Measurements from ENCODE around the gene OR6C2. TPM values are rescaled to one million over a fixed set of nuclear protein-coding genes. Genes with fewer than 3 reads are reported as not detected.
"Not testable (repeated sequence)": the region's sequence is repeated elsewhere in the genome, so short reads cannot be mapped to it uniquely, and the experiment has no call there.

Gene OR6C2
- total RNA-seq, 1 experiment from 2014 or later = not detected

GRCh38 chr12:55414889-55415288 is 29.0 kb upstream of the OR6C2 start:
- not testable (repeated sequence) for H4K20me1 ChIP-seq (ENCODE audit: insufficient read depth, low read depth, low read length); H3K4me1 ChIP-seq (ENCODE audit: low read length); H3K27ac ChIP-seq (ENCODE audit: low read length); H3K9ac ChIP-seq (ENCODE audit: low read length); H3K36me3 ChIP-seq (ENCODE audit: insufficient read depth, low read length); H3K79me2 ChIP-seq (ENCODE audit: low read length); H3K4me2 ChIP-seq (ENCODE audit: low read depth, low read length, poor library complexity, severe bottlenecking); H3K4me3 ChIP-seq (ENCODE audit: low read length); H3K9me3 ChIP-seq (ENCODE audit: low read length); H2AFZ ChIP-seq (ENCODE audit: low read length); H3K9me2 ChIP-seq (replicated peaks; ENCODE audit: insufficient read depth, low read length); DNase-seq; H3K27me3 ChIP-seq (ENCODE audit: low read length)

- no peaks in the 10 kb centered on the region for H3K9me2 ChIP-seq (replicated peaks; ENCODE audit: insufficient read depth, low read length)
- no peaks in the 10 kb centered on the region for H3K27me3 ChIP-seq (ENCODE audit: low read length)
- no peak overlapping the region for H3K27ac ChIP-seq (ENCODE audit: low read length)
- no peak overlapping the region for H3K9ac ChIP-seq (ENCODE audit: low read length)
- DNase-seq = no peak
- H3K4me2 ChIP-seq (ENCODE audit: low read depth, low read length, poor library complexity, severe bottlenecking) = no peak overlapping the region
- no peaks in the 10 kb centered on the region for H3K79me2 ChIP-seq (ENCODE audit: low read length)
- H3K4me3 ChIP-seq (ENCODE audit: low read length) = no peak overlapping the region
- no peaks in the 10 kb centered on the region for H3K36me3 ChIP-seq (ENCODE audit: insufficient read depth, low read length)
- no peak overlapping the region for H2AFZ ChIP-seq (ENCODE audit: low read length)
- no peaks in the 10 kb centered on the region for H4K20me1 ChIP-seq (ENCODE audit: insufficient read depth, low read depth, low read length)
- no peaks in the 10 kb centered on the region for H3K4me1 ChIP-seq (ENCODE audit: low read length)
- H3K9me3 ChIP-seq (ENCODE audit: low read length) = no peaks in the 10 kb centered on the region
These were observed 26.9 kb upstream of the OR6C2 start for GRCh38 chr12:55416961-55417360.

DNA sequence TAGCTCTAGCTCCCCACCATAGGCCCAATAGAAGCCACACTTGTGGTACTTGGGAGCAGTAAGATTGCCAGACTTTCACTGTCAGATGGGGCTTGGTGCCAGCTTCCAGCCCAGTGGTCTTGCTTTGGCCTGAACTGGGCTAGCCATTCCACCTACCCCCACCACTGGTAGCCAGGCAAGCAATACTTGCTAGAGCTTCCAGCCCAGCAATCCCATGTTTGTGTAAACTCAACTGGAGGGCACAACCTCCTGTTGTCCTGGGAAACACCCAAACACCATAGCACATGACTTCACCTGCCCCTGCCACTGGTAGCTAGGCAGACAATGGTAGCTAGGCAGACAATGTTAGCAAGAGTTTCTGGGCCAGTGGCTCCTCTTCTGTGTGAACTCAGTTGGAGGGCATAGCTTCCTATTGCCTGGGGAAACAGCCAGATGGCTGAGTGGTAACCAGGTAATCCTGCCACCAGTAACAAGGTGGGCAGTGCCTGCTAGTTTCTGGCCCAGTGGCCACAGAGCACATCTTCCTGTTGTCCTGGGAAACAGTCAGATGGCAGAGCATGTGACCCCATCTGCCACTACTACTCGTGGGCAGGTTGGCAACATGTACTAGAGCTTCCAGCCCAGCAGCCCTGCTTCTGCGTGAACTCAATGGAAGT is 23.4 kb upstream of the OR6C2 start:
- Histone ChIP-seq H3K4me2 (ENCODE audit: low read depth, low read length, poor library complexity, severe bottlenecking) (no peak overlapping the region), H4K20me1 (ENCODE audit: insufficient read depth, low read depth, low read length) (no peaks in the 10 kb centered on the region), H2AFZ (ENCODE audit: low read length) (no peak overlapping the region), H3K9me2 (replicated peaks; ENCODE audit: insufficient read depth, low read length) (no peaks in the 10 kb centered on the region), H3K36me3 (ENCODE audit: insufficient read depth, low read length) (no peaks in the 10 kb centered on the region), H3K27me3 (ENCODE audit: low read length) (no peaks in the 10 kb centered on the region), H3K27ac (ENCODE audit: low read length) (no peak overlapping the region), H3K79me2 (ENCODE audit: low read length) (no peaks in the 10 kb centered on the region), H3K9me3 (ENCODE audit: low read length) (no peaks in the 10 kb centered on the region), H3K4me1 (ENCODE audit: low read length) (no peaks in the 10 kb centered on the region), H3K4me3 (ENCODE audit: low read length) (no peak overlapping the region), H3K9ac (ENCODE audit: low read length) (no peak overlapping the region)
- no peak for DNase-seq

- Histone ChIP-seq H3K9me2 (replicated peaks; ENCODE audit: insufficient read depth, low read length) (no peaks in the 10 kb centered on the region), H3K27me3 (ENCODE audit: low read length) (no peaks in the 10 kb centered on the region), H3K9me3 (ENCODE audit: low read length) (no peaks in the 10 kb centered on the region), H3K79me2 (ENCODE audit: low read length) (no peaks in the 10 kb centered on the region), H3K4me2 (ENCODE audit: low read depth, low read length, poor library complexity, severe bottlenecking) (no peak within 1 kb of the TSS), H3K4me1 (ENCODE audit: low read length) (no peaks in the 10 kb centered on the region), H3K27ac (ENCODE audit: low read length) (no peak within 1 kb of the TSS), H3K9ac (ENCODE audit: low read length) (no peak within 1 kb of the TSS), H2AFZ (ENCODE audit: low read length) (no peak within 1 kb of the TSS), H3K4me3 (ENCODE audit: low read length) (no peak within 1 kb of the TSS), H4K20me1 (ENCODE audit: insufficient read depth, low read depth, low read length) (no peaks in the 10 kb centered on the region), H3K36me3 (ENCODE audit: insufficient read depth, low read length) (no peaks in the 10 kb centered on the region)
- no peak for DNase-seq
These were observed 17.9 kb upstream of the OR6C2 start, which contains the start of gene OR6C76 for GRCh38 chr12:55425954-55426353. TSS of gene OR6C76 (plus strand) at chr12:55426254. CDS start at chr12:55426254, 0 bp downstream.

DNA sequence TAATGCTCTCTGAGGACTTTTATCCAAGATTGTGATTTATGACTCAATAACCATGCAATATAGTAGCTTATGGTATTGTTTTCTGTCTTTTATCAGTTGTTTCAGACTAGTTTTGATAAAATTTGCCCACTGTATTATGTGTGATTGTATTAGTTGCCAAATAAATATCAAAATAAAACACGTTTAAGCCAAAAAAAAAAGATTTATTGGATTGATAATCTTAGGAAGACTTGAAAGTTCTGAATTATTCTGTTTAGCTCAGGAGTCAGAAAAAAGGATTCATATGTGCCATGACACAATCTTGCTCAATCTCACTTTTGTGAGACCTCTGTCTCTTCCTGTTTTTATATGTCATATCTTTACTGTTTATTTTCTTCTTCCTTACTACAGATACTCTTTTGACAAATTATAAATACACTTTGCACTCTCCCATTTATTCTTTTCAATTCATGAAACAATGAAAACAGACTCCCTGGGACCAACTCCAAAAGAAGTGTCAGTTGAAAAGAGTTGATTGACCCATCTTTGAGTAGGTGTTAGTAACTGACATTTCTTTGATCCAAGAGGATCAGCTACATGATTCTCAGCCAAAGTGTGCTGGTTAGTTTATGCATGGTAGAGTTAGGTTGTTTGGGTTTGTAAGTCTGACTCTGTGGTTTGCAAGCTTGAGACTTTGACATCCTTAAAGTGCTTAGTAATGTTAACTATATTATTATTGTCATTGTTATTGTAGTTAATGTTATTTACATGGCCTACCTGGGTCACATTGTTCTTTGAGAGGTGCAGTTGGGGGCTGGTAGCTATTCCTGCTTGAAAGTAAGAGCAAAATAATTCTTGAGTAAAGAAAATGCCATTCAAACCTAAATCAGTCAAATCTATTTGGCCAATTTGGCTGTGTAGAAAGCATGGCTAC is 15.3 kb upstream of the OR6C2 start:
- Histone ChIP-seq H3K9ac (ENCODE audit: low read length) (no peak overlapping the region), H3K27ac (ENCODE audit: low read length) (no peak overlapping the region), H3K79me2 (ENCODE audit: low read length) (no peaks in the 10 kb centered on the region), H3K9me3 (ENCODE audit: low read length) (no peaks in the 10 kb centered on the region), H3K36me3 (ENCODE audit: insufficient read depth, low read length) (no peaks in the 10 kb centered on the region), H4K20me1 (ENCODE audit: insufficient read depth, low read depth, low read length) (no peaks in the 10 kb centered on the region), H3K9me2 (replicated peaks; ENCODE audit: insufficient read depth, low read length) (no peaks in the 10 kb centered on the region), H2AFZ (ENCODE audit: low read length) (no peak overlapping the region), H3K4me1 (ENCODE audit: low read length) (no peaks in the 10 kb centered on the region), H3K27me3 (ENCODE audit: low read length) (no peaks in the 10 kb centered on the region), H3K4me2 (ENCODE audit: low read depth, low read length, poor library complexity, severe bottlenecking) (no peak overlapping the region), H3K4me3 (ENCODE audit: low read length) (no peak overlapping the region)
- DNase-seq = no peak

DNA sequence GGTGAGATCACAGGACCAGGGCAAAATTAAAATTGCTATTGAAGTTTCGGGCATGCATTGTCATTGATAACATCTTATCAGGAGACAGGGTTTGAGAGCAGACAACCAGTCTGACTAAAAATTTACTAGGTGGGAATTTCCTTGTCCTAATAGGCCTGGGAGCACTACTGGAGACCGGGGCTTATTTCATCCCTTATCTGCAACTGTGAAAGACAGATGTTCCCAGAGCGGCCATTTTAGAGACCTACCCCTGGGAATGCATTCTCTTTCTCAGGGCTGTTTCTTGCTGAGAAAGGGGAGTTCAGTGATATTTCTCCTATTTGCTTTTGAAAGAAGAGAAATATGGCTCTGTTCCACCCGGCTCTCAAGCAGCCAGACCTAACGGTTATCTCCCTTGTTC is 2.6 kb upstream of the OR6C2 start:
- H3K9ac ChIP-seq (ENCODE audit: low read length); H3K9me2 ChIP-seq (replicated peaks; ENCODE audit: insufficient read depth, low read length); H3K79me2 ChIP-seq (ENCODE audit: low read length); H3K4me2 ChIP-seq (ENCODE audit: low read depth, low read length, poor library complexity, severe bottlenecking); H3K4me3 ChIP-seq (ENCODE audit: low read length); H3K4me1 ChIP-seq (ENCODE audit: low read length); H3K9me3 ChIP-seq (ENCODE audit: low read length); DNase-seq; H3K36me3 ChIP-seq (ENCODE audit: insufficient read depth, low read length); H3K27ac ChIP-seq (ENCODE audit: low read length); H3K27me3 ChIP-seq (ENCODE audit: low read length); H4K20me1 ChIP-seq (ENCODE audit: insufficient read depth, low read depth, low read length); H2AFZ ChIP-seq (ENCODE audit: low read length): not testable (repeated sequence)

DNA sequence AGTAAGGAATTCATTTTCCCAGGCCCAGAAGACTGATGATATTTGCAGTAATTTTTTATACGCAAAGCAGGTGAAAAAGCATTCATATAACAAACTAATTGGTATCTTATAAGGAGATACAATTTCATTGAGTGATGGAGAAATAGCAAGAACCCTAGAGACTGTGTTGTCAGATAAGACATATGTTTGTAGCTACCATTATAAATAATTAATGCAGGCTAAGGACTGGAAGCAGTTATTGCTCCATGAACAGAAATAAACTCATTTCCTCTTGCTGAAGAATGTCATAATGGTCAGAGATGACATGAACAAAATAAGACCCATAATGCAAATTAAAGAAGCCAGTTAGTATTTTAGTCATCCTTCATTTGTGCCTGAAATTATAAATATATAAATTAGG is 1.5 kb downstream of the OR6C2 start:
- H3K79me2 ChIP-seq (ENCODE audit: low read length) = no peaks in the 10 kb centered on the region
- no peaks in the 10 kb centered on the region for H3K9me3 ChIP-seq (ENCODE audit: low read length)
- no peaks in the 10 kb centered on the region for H3K9me2 ChIP-seq (replicated peaks; ENCODE audit: insufficient read depth, low read length)
- no peak for DNase-seq
- H3K4me3 ChIP-seq (ENCODE audit: low read length) = no peak overlapping the region
- H3K27me3 ChIP-seq (ENCODE audit: low read length) = no peaks in the 10 kb centered on the region; the same call in 1 of the 2 replicates
- H2AFZ ChIP-seq (ENCODE audit: low read length) = no peak overlapping the region
- no peaks in the 10 kb centered on the region for H4K20me1 ChIP-seq (ENCODE audit: insufficient read depth, low read depth, low read length)
- H3K9ac ChIP-seq (ENCODE audit: low read length) = no peak overlapping the region
- H3K27ac ChIP-seq (ENCODE audit: low read length) = no peak overlapping the region
- no peak overlapping the region for H3K4me2 ChIP-seq (ENCODE audit: low read depth, low read length, poor library complexity, severe bottlenecking)
- H3K4me1 ChIP-seq (ENCODE audit: low read length) = no peaks in the 10 kb centered on the region
- no peaks in the 10 kb centered on the region for H3K36me3 ChIP-seq (ENCODE audit: insufficient read depth, low read length)

GRCh38 chr12:55446326-55446725 is 2.5 kb downstream of the OR6C2 start:
- Histone ChIP-seq H3K9me3 (ENCODE audit: low read length) (no peaks in the 10 kb centered on the region), H4K20me1 (ENCODE audit: insufficient read depth, low read depth, low read length) (no peaks in the 10 kb centered on the region), H3K9me2 (replicated peaks; ENCODE audit: insufficient read depth, low read length) (no peaks in the 10 kb centered on the region), H3K4me1 (ENCODE audit: low read length) (no peaks in the 10 kb centered on the region), H2AFZ (ENCODE audit: low read length) (no peak overlapping the region), H3K27me3 (ENCODE audit: low read length) (no peaks in the 10 kb centered on the region; the same call in 1 of the 2 replicates), H3K36me3 (ENCODE audit: insufficient read depth, low read length) (no peaks in the 10 kb centered on the region), H3K27ac (ENCODE audit: low read length) (no peak overlapping the region), H3K4me2 (ENCODE audit: low read depth, low read length, poor library complexity, severe bottlenecking) (no peak overlapping the region), H3K79me2 (ENCODE audit: low read length) (no peaks in the 10 kb centered on the region), H3K9ac (ENCODE audit: low read length) (no peak overlapping the region), H3K4me3 (ENCODE audit: low read length) (no peak overlapping the region)
- DNase-seq = no peak

All from Karpas-422 (cell line).